Astrocyte (in vitro differentiated cells and primary cell): Measurements from ENCODE around the gene CRELD2.

Experiments used
- CTCF ChIP-seq: IDR thresholded peaks from 2 replicates; pipeline ENCODE4 v1.5.1; 2011; ENCODE audit warnings: low read depth, mild to moderate bottlenecking, inconsistent platforms, low read length, moderate library complexity; ENCODE audit not compliant: insufficient read depth
- EZH2 ChIP-seq: IDR thresholded peaks from 2 replicates; pipeline ENCODE4 v1.6.1; 2012; ENCODE audit warnings: mild to moderate bottlenecking, low read length, inconsistent platforms; ENCODE audit not compliant: insufficient read depth

- TF ChIP-seq CTCF (no peak), EZH2 (no peak)
Observed at GRCh38 chr22:49893025-49893424, 25.4 kb upstream of the CRELD2 start.
